GM12878 (cell line): ENCODE measurements around the gene COL16A1. TPM values are rescaled to one million over a fixed set of nuclear protein-coding genes. Genes with fewer than 3 reads are reported as not detected.

Experiments
- ATF3 ChIP-seq: IDR thresholded peaks from 2 replicates; pipeline ENCODE4 v1.6.1; 2011; ENCODE audit warnings: low read depth, mild to moderate bottlenecking, low read length, moderate library complexity, borderline replicate concordance; ENCODE audit errors: extremely low read depth
- ATF7 ChIP-seq: fragments of 450-650 bp; IDR thresholded peaks from 2 replicates; pipeline ENCODE4 v1.6.1; 2016; ENCODE audit warnings: low read depth, mild to moderate bottlenecking
- BHLHE40 ChIP-seq, 2 experiments: fragments of 450-650 bp in 1 of 2; IDR thresholded peaks; 2 replicates each; pipeline ENCODE4 v1.6.1; 2011 to 2017; ENCODE audit warnings: low read depth in 2 of 2, borderline replicate concordance in 1 of 2, improper control_type of control experiment in 1 of 2, low read length in 1 of 2, mild to moderate bottlenecking in 1 of 2
- CEBPZ ChIP-seq: fragments of 150-350 bp; IDR thresholded peaks from 2 replicates; pipeline ENCODE4 v1.6.1; 2016; ENCODE audit warnings: low read depth, low read length
- CTCF ChIP-seq, 3 experiments: IDR thresholded peaks in 2 of 3; conservative IDR thresholded peaks in 1 of 3; 2 replicates each; pipeline ENCODE4 v1.5.1; 2011; ENCODE audit warnings: low read depth in 3 of 3, low read length in 3 of 3, mild to moderate bottlenecking in 3 of 3, control low read depth in 2 of 3, moderate library complexity in 2 of 3, inconsistent platforms in 1 of 3, mixed read lengths in 1 of 3; ENCODE audit not compliant: control insufficient read depth in 2 of 3, insufficient read depth in 1 of 3; ENCODE audit errors: extremely low read depth in 1 of 3
- CUX1 ChIP-seq: IDR thresholded peaks from 2 replicates; pipeline ENCODE4 v1.6.1; 2012; ENCODE audit warnings: improper control_type of control experiment, low read depth, low read length; ENCODE audit not compliant: insufficient replicate concordance
- DPF2 ChIP-seq: fragments of 450-650 bp; IDR thresholded peaks from 2 replicates; pipeline ENCODE4 v1.6.1; 2017; ENCODE audit warnings: mild to moderate bottlenecking
- FOS ChIP-seq: IDR thresholded peaks from 3 replicates; pipeline ENCODE4 v1.6.1; 2011; ENCODE audit warnings: borderline replicate concordance; ENCODE audit not compliant: insufficient read length; ENCODE audit errors: extremely low read depth
- GATAD2B ChIP-seq: fragments of 450-650 bp; conservative IDR thresholded peaks from 2 replicates; pipeline ENCODE4 v1.6.1; 2017; ENCODE audit warnings: low read depth, mild to moderate bottlenecking, moderate library complexity
- HDAC2 ChIP-seq: fragments of 200-600 bp; sonication (generic); IDR thresholded peaks from 2 replicates; pipeline ENCODE4 v1.6.1; 2017
- IRF5 ChIP-seq: fragments of 450-650 bp; IDR thresholded peaks from 2 replicates; pipeline ENCODE4 v1.6.1; 2017; ENCODE audit warnings: borderline replicate concordance
- NR2C2 ChIP-seq: IDR thresholded peaks from 2 replicates; pipeline ENCODE4 v1.6.1; 2011; ENCODE audit warnings: borderline replicate concordance, low read depth; ENCODE audit not compliant: control insufficient read depth, insufficient read length
- NR2F1 ChIP-seq: fragments of 450-650 bp; conservative IDR thresholded peaks from 2 replicates; pipeline ENCODE4 v1.6.1; 2017; ENCODE audit warnings: mild to moderate bottlenecking
- RBBP5 ChIP-seq: fragments of 200-600 bp; sonication (generic); conservative IDR thresholded peaks from 2 replicates; pipeline ENCODE4 v1.6.1; 2016
- SP1 ChIP-seq: IDR thresholded peaks from one replicate; pipeline ENCODE4 v1.6.1; 2011; ENCODE audit warnings: low read depth, low read length
- TCF7 ChIP-seq: IDR thresholded peaks from 2 replicates; pipeline ENCODE4 v1.6.1; 2014; ENCODE audit warnings: antibody characterized with exemption, borderline replicate concordance
- ZNF24 ChIP-seq: fragments of 450-650 bp; IDR thresholded peaks from 2 replicates; pipeline ENCODE4 v1.6.1; 2017; ENCODE audit warnings: antibody characterized with exemption, mild to moderate bottlenecking
- polyA plus RNA-seq, 11 experiments: library from polyadenylated mRNA; depleted of rRNA in 4 of 11; unstranded in 6 of 11; stranded (reverse) in 5 of 11; fragments of >200 nt; fragmentation: Nextera tagmentation in 4 of 11; fragmentation: Illumina TruSeq in 1 of 11; extraction: Ambion mirVana in 4 of 11; extraction: Trizol in 1 of 11; gene quantifications; 1 replicate in 1 of 11; 2 replicates in 10 of 11; pipeline versions ENCODE4 v1.2.1 to v1.2.3, GENCODE V29; 2011 to 2016; ENCODE audit warnings: inconsistent platforms in 2 of 11, missing spikeins in 2 of 11, low read depth in 1 of 11
- total RNA-seq, 4 experiments: library from RNA; depleted of rRNA in 3 of 4; stranded (reverse); fragments of >200 nt in 3 of 4; fragmentation: Illumina TruSeq in 1 of 4; extraction: Trizol in 1 of 4; gene quantifications; 2 replicates each; pipeline versions ENCODE4 v1.2.1 to v1.2.3, GENCODE V29; 2013 to 2021

Gene COL16A1
- total and polyA plus RNA-seq, 10 of the 15 experiments (the other 5 are each of a cell fraction or from before 2014, with no cell fraction given): 0.02 to 3.7 (median 0.59) TPM

GRCh38 chr1:31644560-31645273 lies 59.1 kb downstream of the COL16A1 start, which contains the start of gene PEF1 (continued):
- TF ChIP-seq GATAD2B (peak; percentile 51), CUX1 (no peak), ZNF24 (no peak), RBBP5 (no peak), IRF5 (no peak), FOS (no peak), NR2F1 (peak; percentile 80), DPF2 (peak; percentile 99), SP1 (peak; percentile 89), CTCF (IDR thresholded peaks at IDR 0.05 in 2 of 3, conservative IDR thresholded peaks at IDR 0.05 in 1 of 3; ENCODE audit: control insufficient read depth in 2 of 3, extremely low read depth in 1 of 3, insufficient read depth in 1 of 3, low read depth in 3 of 3, low read length in 3 of 3) (no peak), ATF3 (peak; percentile 82; the same call in 1 of the 2 replicates), HDAC2 (no peak), NR2C2 (no peak), ATF7 (peak; percentile 99), BHLHE40 (IDR thresholded peaks at IDR 0.05; ENCODE audit: borderline replicate concordance in 1 of 2, low read depth in 2 of 2, low read length in 1 of 2) (peak; percentile 5 to 79; a peak in 2 of 4 replicates), TCF7 (no peak), CEBPZ (peak; percentile 52)
